RWPE1 (cell line): Measurements from ENCODE around the gene YBX2.

Experiments used
- CTCF ChIA-PET: fragments of 350-600 bp; sonication (Branson Sonifier 250); formaldehyde crosslinking; extraction: SDS; loops from one replicate; lab custom pipeline; 2021; lab: Yijun Ruan, JAX
- POLR2A ChIA-PET: fragments of 400-600 bp; formaldehyde crosslinking; extraction: SDS; loops from one replicate; lab custom pipeline; 2020; ENCODE audit warnings: antibody characterized with exemption; ENCODE audit not compliant: low non-redundant PET; lab: Yijun Ruan, JAX
- DNase-seq: peaks from one replicate; pipeline ENCODE4 v3.0.0; 2012; ENCODE audit warnings: low spot score
- H3K27ac ChIP-seq: fragments of 450-650 bp; 2 replicates; pipeline ENCODE4 v1.5.1; 2017
- TF ChIP-seq, protein P1 (sequence below): fragments of 450-650 bp; conservative IDR thresholded peaks from 2 replicates; pipeline ENCODE4 v1.5.1; 2017; ENCODE audit warnings: low read depth, mild to moderate bottlenecking

The YBX2 gene

DNA sequence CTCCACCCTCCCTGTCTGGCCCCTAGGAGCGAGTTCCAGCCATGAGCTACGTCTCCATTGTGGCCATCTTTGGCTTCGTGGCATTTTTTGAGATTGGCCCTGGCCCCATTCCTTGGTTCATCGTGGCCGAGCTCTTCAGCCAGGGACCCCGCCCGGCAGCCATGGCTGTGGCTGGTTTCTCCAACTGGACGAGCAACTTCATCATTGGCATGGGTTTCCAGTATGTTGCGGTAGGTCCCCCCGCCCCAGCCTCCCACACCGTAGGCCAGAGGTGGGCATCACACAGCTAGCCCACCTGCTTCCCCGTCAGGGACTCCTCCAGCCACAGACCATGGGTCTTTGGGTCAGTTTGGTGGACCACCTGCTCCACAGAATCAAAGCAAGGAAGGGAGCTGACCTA is 8.8 kb downstream of the YBX2 start:
- H3K27ac ChIP-seq, result no peak overlapping the region
- DNase-seq, result no peak
- CTCF ChIA-PET, result interaction anchor here (0.8 to 3.5 kb wide), 2 partner anchors 11 to 240 kb away, joined by 3 to 22 read pairs; no protein-coding TSS in a partner anchor
- TF ChIP-seq, protein P1, sequence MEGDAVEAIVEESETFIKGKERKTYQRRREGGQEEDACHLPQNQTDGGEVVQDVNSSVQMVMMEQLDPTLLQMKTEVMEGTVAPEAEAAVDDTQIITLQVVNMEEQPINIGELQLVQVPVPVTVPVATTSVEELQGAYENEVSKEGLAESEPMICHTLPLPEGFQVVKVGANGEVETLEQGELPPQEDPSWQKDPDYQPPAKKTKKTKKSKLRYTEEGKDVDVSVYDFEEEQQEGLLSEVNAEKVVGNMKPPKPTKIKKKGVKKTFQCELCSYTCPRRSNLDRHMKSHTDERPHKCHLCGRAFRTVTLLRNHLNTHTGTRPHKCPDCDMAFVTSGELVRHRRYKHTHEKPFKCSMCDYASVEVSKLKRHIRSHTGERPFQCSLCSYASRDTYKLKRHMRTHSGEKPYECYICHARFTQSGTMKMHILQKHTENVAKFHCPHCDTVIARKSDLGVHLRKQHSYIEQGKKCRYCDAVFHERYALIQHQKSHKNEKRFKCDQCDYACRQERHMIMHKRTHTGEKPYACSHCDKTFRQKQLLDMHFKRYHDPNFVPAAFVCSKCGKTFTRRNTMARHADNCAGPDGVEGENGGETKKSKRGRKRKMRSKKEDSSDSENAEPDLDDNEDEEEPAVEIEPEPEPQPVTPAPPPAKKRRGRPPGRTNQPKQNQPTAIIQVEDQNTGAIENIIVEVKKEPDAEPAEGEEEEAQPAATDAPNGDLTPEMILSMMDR, result no peak
- POLR2A ChIA-PET, result no interaction called here

DNA sequence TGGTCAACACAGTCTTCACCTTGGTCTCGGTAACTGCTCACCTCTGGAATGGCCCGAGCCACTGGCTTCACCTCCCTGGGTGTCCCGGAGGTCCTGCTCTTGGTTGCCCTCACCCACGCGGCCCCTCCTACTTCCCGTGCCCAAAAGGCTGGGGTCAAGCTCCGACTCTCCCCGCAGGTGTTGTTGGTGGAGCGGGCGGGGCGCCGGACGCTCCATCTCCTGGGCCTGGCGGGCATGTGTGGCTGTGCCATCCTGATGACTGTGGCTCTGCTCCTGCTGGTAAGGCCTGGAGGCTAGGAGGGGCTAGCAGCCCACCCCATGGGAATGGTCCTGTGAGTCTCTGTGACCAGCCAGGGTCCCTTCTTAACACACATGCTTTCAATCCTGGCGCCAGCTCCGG is 9.5 kb downstream of the YBX2 start:
- POLR2A ChIA-PET, result no interaction called here
- no peak for DNase-seq
- CTCF ChIA-PET, result interaction anchor here (0.6 to 3.5 kb wide), 4 partner anchors 12 to 152 kb away, joined by 3 to 22 read pairs (median 4); no protein-coding TSS in a partner anchor
- TF ChIP-seq, protein P1, result no peak
- H3K27ac ChIP-seq, result no peak overlapping the region

DNA sequence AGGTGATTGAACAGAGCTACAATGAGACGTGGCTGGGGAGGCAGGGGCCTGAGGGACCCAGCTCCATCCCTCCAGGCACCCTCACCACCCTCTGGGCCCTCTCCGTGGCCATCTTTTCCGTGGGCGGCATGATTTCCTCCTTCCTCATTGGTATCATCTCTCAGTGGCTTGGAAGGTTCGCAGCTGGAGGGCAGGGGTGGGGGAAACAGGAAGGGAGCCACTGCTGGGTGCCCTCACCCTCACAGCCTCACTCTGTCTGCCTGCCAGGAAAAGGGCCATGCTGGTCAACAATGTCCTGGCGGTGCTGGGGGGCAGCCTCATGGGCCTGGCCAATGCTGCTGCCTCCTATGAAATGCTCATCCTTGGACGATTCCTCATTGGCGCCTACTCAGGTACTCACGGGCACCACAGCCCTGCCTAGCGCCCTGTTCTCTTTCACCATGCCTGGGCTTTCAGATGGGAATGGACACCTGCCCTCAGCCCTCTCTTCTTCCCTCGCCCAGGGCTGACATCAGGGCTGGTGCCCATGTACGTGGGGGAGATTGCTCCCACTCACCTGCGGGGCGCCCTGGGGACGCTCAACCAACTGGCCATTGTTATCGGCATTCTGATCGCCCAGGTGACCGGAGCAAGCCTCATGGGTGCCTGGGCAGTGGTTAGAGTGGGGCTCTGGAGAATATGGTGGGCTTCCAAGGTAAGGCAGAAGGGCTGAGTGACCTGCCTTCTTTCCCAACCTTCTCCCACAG is 10.8 kb downstream of the YBX2 start:
- CTCF ChIA-PET, result interaction anchor here (3.5 kb wide), 1 partner anchor 13 kb away, joined by 22 read pairs; no protein-coding TSS in a partner anchor
- POLR2A ChIA-PET, result no interaction called here
- TF ChIP-seq, protein P1, result no peak
- no peak overlapping the region for H3K27ac ChIP-seq
- no peak for DNase-seq

DNA sequence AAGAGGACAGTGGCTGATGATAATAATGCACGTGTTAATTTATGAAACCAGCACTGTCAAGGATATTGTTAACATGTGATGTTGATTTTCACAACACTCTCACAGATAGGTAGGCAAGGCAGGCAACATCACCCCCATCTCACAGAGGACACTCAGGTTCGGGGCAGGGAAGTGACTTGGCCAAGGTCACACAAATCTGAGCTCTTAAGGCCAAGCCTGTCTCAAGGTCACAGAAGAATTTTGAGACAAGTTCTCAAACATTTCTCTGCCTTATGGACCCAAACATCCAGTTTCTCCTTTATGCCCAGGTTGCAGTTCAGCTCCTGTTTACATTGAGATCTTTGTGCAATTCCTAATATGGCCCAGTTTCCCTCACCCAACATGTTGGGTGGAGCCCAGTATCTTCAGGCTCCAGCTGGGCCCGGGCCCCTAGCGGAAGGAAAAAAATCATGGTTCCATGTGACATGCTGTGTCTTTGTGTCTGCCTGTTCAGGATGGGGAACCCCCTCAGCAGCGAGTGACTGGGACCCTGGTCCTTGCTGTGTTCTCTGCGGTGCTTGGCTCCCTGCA is 11.6 kb downstream of the YBX2 start:
- POLR2A ChIA-PET, result no interaction called here
- no peak for DNase-seq
- no peak overlapping the region for H3K27ac ChIP-seq
- TF ChIP-seq, protein P1, result no peak
- CTCF ChIA-PET, result interaction anchor here (3.5 to 4.4 kb wide), 2 partner anchors 13 to 14 kb away, joined by 22 to 48 read pairs; no protein-coding TSS in a partner anchor

DNA sequence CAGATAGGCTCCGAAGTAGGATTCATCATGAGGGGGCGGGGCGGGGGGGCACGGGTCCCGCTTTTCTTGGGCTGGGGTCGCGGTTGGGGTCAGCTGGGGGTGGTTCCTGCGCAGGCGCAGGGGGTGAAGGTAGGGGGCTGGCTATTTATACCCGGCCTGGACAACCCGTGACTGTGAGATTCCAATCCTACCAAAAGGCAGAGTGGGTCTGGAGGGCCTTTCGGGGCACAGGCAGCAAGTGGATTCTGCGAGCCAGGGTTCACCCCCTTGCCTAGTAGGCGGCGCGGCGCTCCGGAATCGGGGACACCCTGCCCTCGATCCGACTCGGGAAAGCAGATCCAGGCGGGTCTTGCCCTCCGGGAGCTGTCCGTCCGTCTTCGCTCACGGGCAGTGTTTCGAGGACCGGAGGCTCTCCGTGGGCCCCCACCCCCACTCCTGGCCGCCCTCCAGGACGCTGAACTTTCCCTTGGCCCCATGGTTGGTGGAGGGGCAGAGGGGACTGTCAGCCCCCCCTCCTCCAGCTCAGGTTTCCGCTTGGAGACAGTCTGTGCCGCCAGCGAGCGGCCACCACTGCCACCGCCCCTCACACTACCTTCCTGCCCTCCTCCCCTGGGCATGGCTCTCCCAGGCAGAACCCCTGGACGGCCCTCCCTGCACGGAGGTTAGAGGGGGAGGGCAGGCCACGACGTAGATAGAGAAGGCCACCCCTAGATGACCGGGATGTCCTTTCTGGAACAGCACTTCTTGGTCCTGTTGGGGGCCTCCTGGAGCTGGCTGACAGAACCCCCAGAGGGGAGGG is 12.3 kb downstream of the YBX2 start:
- H3K27ac ChIP-seq, result peak overlapping the region; percentile 81
- POLR2A ChIA-PET, result no interaction called here
- CTCF ChIA-PET, result interaction anchor here (0.9 to 4.4 kb wide), 2 partner anchors 14 to 31 kb away, joined by 5 to 48 read pairs; no protein-coding TSS in a partner anchor
- TF ChIP-seq, protein P1, result no peak
- no peak for DNase-seq
